ENCODE measurements around the gene ABCB1.

ABCB1 gene

DNA sequence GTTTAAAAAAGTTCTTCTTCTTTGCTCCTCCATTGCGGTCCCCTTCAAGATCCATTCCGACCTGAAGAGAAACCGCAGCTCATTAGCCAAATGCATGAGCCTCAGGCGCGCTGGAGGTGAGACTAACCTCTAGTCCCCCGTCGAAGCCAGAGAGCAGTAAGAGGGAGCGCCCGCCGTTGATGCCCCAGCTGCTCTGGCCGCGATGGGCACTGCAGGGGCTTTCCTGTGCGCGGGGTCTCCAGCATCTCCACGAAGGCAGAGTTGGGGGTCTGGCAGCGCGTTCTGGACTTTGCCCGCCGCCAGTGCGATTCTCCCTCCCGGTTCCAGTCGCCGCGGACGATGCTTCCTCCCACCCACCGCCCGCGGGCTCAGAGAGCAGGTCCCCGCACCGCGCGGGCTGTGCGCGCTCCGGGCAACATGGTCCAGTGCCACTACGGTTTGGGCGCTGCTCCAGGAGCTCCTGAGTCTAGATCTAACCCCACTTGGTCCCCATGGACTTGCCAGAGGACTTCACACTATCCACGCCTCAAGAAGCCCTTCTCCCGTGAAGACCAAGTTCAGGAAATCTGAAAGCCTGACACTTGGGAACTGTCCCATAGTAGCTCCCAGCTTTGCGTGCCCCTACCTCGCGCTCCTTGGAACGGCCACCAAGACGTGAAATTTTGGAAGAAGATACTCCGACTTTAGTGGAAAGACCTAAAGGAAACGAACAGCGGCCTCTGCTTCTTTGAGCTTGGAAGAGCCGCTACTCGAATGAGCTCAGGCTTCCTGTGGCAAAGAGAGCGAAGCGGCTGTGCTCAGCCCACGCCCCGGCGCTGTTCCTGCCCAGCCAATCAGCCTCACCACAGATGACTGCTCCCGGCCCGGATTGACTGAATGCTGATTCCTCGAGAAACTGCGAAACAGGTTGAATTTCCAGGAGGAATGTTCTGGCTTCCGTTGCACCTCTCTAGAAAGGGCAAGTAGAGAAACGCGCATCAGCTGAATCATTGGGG lies at the start of gene ABCB1:
ABCB1 (minus strand) TSS at position 755 of the 995 bp plus-strand sequence; CDS start at position 55, 700 bp downstream.
- H3K4me2 ChIP-seq = peak within 1 kb of the TSS in 5 of 11 experiments; percentile 0 to 35 (median 20); a peak in 2 of 22 replicates
- peaks cover 0 to 7% (median 4%) of the 10 kb centered on the region in 10 experiments; a peak in 5 of 20 replicates for H3K4me1 ChIP-seq
- peaks cover 10 to 15% (median 12%) of the 10 kb centered on the region in 11 experiments for H3K9me3 ChIP-seq (replicated peaks in 1 of 11)
- peaks cover 0 to 12% (median 9%) of the 10 kb centered on the region in 11 experiments; a peak in 17 of 22 replicates for H3K27me3 ChIP-seq
- no peak within 1 kb of the TSS for H3K9ac ChIP-seq
- no peak within 1 kb of the TSS; a peak in 1 of 20 replicates for H3K4me3 ChIP-seq
- H3K36me3 ChIP-seq = no peaks in the 10 kb centered on the region
- no peaks in the 10 kb centered on the region for H4K20me1 ChIP-seq
- TF ChIP-seq Cebpa-rat (IDR thresholded peaks at IDR 0.05) = no peak
- no peak within 1 kb of the TSS for H3K27ac ChIP-seq

DNA sequence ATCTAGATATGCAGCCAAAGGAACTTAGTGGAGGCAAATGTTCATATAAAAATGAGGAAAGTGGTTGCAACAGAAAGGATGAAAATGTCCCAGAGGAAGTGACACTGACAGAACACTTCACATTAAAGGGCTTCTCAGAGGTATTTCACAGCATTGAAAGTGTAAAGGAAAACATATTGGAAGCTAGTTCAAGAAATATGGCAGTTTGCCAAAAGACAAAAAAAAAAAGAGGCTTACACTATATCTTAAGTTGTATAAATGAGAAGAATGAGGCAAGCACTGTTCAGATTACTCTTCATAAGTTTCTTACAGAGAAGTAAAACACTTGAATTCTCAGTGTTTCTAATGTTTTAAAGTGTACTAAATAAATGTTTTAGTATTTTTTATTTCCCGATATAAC lies 47.6 kb upstream of the ABCB1 start:
- Histone ChIP-seq H3K9ac (no peak overlapping the region), H3K27me3 (no peaks in the 10 kb centered on the region), H3K4me2 (no peak overlapping the region), H3K4me1 (peaks cover 0 to 1% (median 0%) of the 10 kb centered on the region in 10 experiments; a peak in 1 of 20 replicates), H3K36me3 (no peaks in the 10 kb centered on the region), H3K4me3 (no peak overlapping the region), H4K20me1 (no peaks in the 10 kb centered on the region), H3K27ac (no peak overlapping the region), H3K9me3 (replicated peaks in 1 of 11) (no peaks in the 10 kb centered on the region)
- no peak for TF ChIP-seq Cebpa-rat (IDR thresholded peaks at IDR 0.05)

- no peak overlapping the region for H3K4me2 ChIP-seq
- TF ChIP-seq Cebpa-rat (IDR thresholded peaks at IDR 0.05) = no peak
- no peaks in the 10 kb centered on the region for H3K36me3 ChIP-seq
- H3K27me3 ChIP-seq = no peaks in the 10 kb centered on the region
- H3K27ac ChIP-seq = no peak overlapping the region
- H4K20me1 ChIP-seq = no peaks in the 10 kb centered on the region
- peaks cover 0 to 7% (median 0%) of the 10 kb centered on the region in 10 experiments; a peak in 4 of 20 replicates for H3K4me1 ChIP-seq
- no peak overlapping the region for H3K9ac ChIP-seq
- H3K4me3 ChIP-seq = no peak overlapping the region
- H3K9me3 ChIP-seq (replicated peaks in 1 of 11) = no peaks in the 10 kb centered on the region
These were observed 44.8 kb upstream of the ABCB1 start for GRCh38 chr7:87645446-87645845.

DNA sequence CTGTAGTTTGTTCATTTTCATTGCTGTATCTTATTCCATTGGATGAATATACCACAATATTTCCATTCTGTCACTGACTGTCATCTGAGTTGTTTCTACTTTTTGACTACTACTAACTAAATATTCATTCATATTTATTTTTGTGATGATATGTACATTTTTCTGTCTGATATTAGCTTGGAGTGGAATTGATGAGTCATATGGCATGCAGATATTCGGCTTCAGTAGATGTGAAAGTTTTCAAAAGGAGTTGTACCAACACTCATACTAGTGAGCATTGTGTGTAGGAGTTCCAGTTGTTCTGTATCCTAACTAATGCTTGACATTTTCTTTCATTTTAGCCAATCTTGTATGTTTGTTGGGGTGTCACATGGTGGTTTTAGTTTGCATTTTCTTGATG lies 35.2 kb upstream of the ABCB1 start:
- H3K4me3 ChIP-seq = no peak overlapping the region
- H3K27me3 ChIP-seq = no peaks in the 10 kb centered on the region
- H3K27ac ChIP-seq = no peak overlapping the region
- H3K9ac ChIP-seq = no peak overlapping the region
- H3K36me3 ChIP-seq = no peaks in the 10 kb centered on the region
- H3K4me1 ChIP-seq = no peaks in the 10 kb centered on the region
- TF ChIP-seq Cebpa-rat (IDR thresholded peaks at IDR 0.05) = no peak
- H4K20me1 ChIP-seq = no peaks in the 10 kb centered on the region
- H3K4me2 ChIP-seq = no peak overlapping the region
- H3K9me3 ChIP-seq (replicated peaks in 1 of 11) = peaks cover 0 to 16% (median 7%) of the 10 kb centered on the region in 11 experiments; a peak in 18 of 22 replicates

- Histone ChIP-seq H3K27ac (no peak overlapping the region), H3K9ac (no peak overlapping the region)
These were observed 28.3 kb upstream of the ABCB1 start for GRCh38 chr7:87628780-87629569.

DNA sequence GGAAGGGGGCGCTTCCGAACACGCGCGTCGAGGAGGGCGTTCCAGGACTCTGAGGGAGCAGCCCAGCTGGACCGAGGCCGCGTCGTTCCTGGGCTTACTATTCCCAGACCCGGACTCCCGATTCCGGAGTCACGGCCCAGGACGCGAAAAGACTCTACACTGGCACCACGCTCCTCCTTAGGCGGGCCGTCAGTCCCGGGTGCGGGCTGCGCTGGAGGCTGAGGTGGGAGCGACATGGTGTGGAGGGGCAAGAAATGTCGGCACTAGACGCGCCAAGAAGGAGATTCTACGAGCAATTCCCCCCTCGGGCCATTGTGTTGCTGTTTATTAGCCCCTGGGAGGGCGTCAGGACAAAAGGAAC lies 26.9 kb upstream of the ABCB1 start:
- Histone ChIP-seq H3K9ac (no peak overlapping the region), H3K27me3 (no peaks in the 10 kb centered on the region), H4K20me1 (no peaks in the 10 kb centered on the region), H3K27ac (no peak overlapping the region), H3K9me3 (replicated peaks in 1 of 11) (peaks cover 21 to 26% (median 23%) of the 10 kb centered on the region in 11 experiments), H3K4me1 (no peaks in the 10 kb centered on the region), H3K4me2 (no peak overlapping the region), H3K36me3 (no peaks in the 10 kb centered on the region), H3K4me3 (0 out of 20 replicates have a peak overlapping the region, but pooled peaks of 1 of the 10 experiments have one; percentile 4)
- no peak for TF ChIP-seq Cebpa-rat (IDR thresholded peaks at IDR 0.05)

More at GRCh38 chr7:87628780-87629569, 28.3 kb upstream of the ABCB1 start:
- Histone ChIP-seq H3K4me3 (no peak overlapping the region), H3K9me3 (replicated peaks in 1 of 11) (peaks cover 21 to 26% (median 23%) of the 10 kb centered on the region in 11 experiments), H3K4me1 (no peaks in the 10 kb centered on the region), H3K36me3 (no peaks in the 10 kb centered on the region), H4K20me1 (no peaks in the 10 kb centered on the region), H3K27me3 (no peaks in the 10 kb centered on the region), H3K4me2 (no peak overlapping the region)
- TF ChIP-seq Cebpa-rat (IDR thresholded peaks at IDR 0.05) = no peak

GRCh38 chr7:87625101-87625500 lies 24.4 kb upstream of the ABCB1 start:
- Histone ChIP-seq H3K4me3 (no peak overlapping the region), H3K27me3 (no peaks in the 10 kb centered on the region), H3K27ac (no peak overlapping the region), H3K4me1 (no peaks in the 10 kb centered on the region), H3K9ac (no peak overlapping the region), H3K36me3 (no peaks in the 10 kb centered on the region), H3K4me2 (no peak overlapping the region), H3K9me3 (replicated peaks in 1 of 11) (peaks cover 21 to 26% (median 23%) of the 10 kb centered on the region in 11 experiments), H4K20me1 (no peaks in the 10 kb centered on the region)
- no peak for TF ChIP-seq Cebpa-rat (IDR thresholded peaks at IDR 0.05)

- H3K9ac ChIP-seq = no peak overlapping the region
- no peaks in the 10 kb centered on the region for H3K36me3 ChIP-seq
- no peaks in the 10 kb centered on the region for H3K27me3 ChIP-seq
- no peaks in the 10 kb centered on the region for H4K20me1 ChIP-seq
- no peak overlapping the region for H3K27ac ChIP-seq
- TF ChIP-seq Cebpa-rat (IDR thresholded peaks at IDR 0.05) = no peak
- peaks cover 21 to 26% (median 23%) of the 10 kb centered on the region in 11 experiments for H3K9me3 ChIP-seq (replicated peaks in 1 of 11)
- no peak overlapping the region for H3K4me2 ChIP-seq
- no peaks in the 10 kb centered on the region for H3K4me1 ChIP-seq
- no peak overlapping the region for H3K4me3 ChIP-seq
These were observed 23.9 kb upstream of the ABCB1 start for GRCh38 chr7:87624628-87625027.

DNA sequence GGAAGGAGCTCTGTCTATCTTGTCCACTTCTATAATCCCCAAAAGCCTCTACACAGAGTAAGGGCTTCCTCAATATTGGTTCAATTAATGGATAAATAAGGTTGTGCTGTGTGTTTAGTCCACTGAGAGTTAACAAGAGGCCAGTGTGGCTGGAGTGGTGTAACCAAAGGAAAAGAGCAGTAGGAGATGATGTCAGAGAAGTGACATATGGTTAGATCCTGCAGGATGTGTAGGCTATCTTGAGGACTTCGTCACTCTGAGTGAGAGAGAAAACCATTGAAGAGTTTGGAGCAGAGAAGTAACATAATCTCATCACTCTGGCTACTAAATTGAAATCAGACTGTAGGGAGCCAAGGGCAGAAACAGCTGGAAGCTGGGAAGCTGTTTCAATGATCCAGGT lies 14.5 kb upstream of the ABCB1 start:
- Histone ChIP-seq H3K27ac (no peak overlapping the region), H3K9ac (no peak overlapping the region), H3K4me1 (no peaks in the 10 kb centered on the region)

More for the DNA sequence above, 14.5 kb upstream of the ABCB1 start:
- H3K4me2 ChIP-seq = no peak overlapping the region
- H4K20me1 ChIP-seq = no peaks in the 10 kb centered on the region
- H3K4me3 ChIP-seq = no peak overlapping the region
- no peaks in the 10 kb centered on the region for H3K36me3 ChIP-seq
- H3K27me3 ChIP-seq = no peaks in the 10 kb centered on the region
- peaks cover 0 to 11% (median 0%) of the 10 kb centered on the region in 11 experiments; a peak in 6 of 22 replicates for H3K9me3 ChIP-seq (replicated peaks in 1 of 11)
- TF ChIP-seq Cebpa-rat (IDR thresholded peaks at IDR 0.05) = no peak

All from BLaER1 treated with 17β-estradiol and CSF1 and Interleukin-3, amounts not matched to agents 10 nM and 100 nM (cell line).